Neural progenitor cell (in vitro differentiated cells): ENCODE results near the gene TPCN2.

Experiments
- CTCF ChIP-seq: fragments of 200-600 bp; sonication (generic); IDR thresholded peaks from 2 replicates; pipeline ENCODE4 v1.5.1; 2017; ENCODE audit warnings: antibody characterized with exemption, mild to moderate bottlenecking
- EZH2 ChIP-seq: fragments of 200-600 bp; sonication (generic); IDR thresholded peaks from 2 replicates; pipeline ENCODE4 v1.6.1; 2017; ENCODE audit warnings: antibody characterized with exemption, mild to moderate bottlenecking, moderate library complexity

DNA sequence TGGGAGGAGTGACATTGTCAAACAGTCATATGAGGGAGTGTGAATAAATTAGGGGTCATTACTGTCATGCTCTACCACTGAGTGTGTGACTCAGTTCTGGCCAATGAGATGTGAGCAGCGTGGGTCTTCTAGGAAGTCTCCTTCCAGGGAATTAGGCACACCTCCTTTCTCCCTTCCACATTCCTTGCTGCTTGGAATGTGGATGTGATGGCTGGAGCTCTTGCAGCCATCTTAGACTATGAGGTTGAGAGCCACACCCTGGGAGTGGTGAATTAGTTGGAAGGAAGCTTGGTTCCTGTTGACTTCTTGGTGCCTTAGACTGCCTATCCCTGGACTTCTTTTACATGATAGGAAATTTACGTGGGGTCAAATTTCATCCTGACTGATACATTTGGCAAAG is 70.5 kb downstream of the TPCN2 start:
- no peak for TF ChIP-seq CTCF
- TF ChIP-seq EZH2, result no peak
